ENCODE measurements around the gene MRTFA. TPM values are rescaled to one million over a fixed set of nuclear protein-coding genes. Genes with fewer than 3 reads are reported as not detected.
"Not testable (repeated sequence)": the region's sequence is repeated elsewhere in the genome, so short reads cannot be mapped to it uniquely, and the experiment has no call there.

MRTFA gene
- total RNA-seq, 4 donors from 2014 or later: 36.3 to 98.2 (median 78.1) TPM

DNA sequence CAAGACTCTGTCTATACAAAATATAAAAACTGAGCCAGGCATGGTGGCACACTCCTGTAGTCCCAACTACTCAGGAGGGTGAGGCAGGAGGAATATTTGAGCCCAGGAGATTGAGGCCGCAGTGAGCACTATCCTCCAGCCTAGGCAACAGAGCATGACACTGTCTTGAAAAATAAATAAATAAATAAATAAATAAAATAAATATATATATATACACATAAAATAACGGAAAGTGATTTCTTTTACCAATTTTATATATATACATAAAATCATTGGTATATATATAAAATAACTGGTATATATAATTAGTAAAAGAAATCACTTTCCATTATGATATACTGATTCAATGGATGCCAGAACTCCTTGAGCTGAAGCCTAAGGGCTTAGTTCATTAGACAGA is 91.8 kb downstream of the MRTFA start:
- DNase-seq: no peak
- Histone ChIP-seq H3K4me1 (no peaks in the 10 kb centered on the region), H3K36me3 (peaks cover 0 to 5% (median 0%) of the 10 kb centered on the region in 3 donors), H3K4me3 (no peak overlapping the region), H3K9me3 (no peaks in the 10 kb centered on the region), H3K27ac (no peak overlapping the region), H3K27me3 (no peaks in the 10 kb centered on the region)
- TF ChIP-seq, protein P1, sequence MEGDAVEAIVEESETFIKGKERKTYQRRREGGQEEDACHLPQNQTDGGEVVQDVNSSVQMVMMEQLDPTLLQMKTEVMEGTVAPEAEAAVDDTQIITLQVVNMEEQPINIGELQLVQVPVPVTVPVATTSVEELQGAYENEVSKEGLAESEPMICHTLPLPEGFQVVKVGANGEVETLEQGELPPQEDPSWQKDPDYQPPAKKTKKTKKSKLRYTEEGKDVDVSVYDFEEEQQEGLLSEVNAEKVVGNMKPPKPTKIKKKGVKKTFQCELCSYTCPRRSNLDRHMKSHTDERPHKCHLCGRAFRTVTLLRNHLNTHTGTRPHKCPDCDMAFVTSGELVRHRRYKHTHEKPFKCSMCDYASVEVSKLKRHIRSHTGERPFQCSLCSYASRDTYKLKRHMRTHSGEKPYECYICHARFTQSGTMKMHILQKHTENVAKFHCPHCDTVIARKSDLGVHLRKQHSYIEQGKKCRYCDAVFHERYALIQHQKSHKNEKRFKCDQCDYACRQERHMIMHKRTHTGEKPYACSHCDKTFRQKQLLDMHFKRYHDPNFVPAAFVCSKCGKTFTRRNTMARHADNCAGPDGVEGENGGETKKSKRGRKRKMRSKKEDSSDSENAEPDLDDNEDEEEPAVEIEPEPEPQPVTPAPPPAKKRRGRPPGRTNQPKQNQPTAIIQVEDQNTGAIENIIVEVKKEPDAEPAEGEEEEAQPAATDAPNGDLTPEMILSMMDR (IDR thresholded peaks at IDR 0.05): no peak
- no peak for TF ChIP-seq POLR2A (IDR thresholded peaks at IDR 0.05)

GRCh38 chr22:40542821-40543540 is 93.5 kb downstream of the MRTFA start:
- Histone ChIP-seq H3K36me3 (peaks cover 0 to 5% (median 0%) of the 10 kb centered on the region in 3 donors), H3K9me3 (no peaks in the 10 kb centered on the region), H3K4me3 (no peak overlapping the region), H3K27ac (no peak overlapping the region), H3K4me1 (no peaks in the 10 kb centered on the region), H3K27me3 (no peaks in the 10 kb centered on the region)
- TF ChIP-seq, protein P1 (IDR thresholded peaks at IDR 0.05): no peak
- TF ChIP-seq POLR2A (IDR thresholded peaks at IDR 0.05): no peak
- no peak for DNase-seq

GRCh38 chr22:40541300-40541699 is 95.2 kb downstream of the MRTFA start:
- no peaks in the 10 kb centered on the region for H3K4me1 ChIP-seq
- no peak for DNase-seq

DNA sequence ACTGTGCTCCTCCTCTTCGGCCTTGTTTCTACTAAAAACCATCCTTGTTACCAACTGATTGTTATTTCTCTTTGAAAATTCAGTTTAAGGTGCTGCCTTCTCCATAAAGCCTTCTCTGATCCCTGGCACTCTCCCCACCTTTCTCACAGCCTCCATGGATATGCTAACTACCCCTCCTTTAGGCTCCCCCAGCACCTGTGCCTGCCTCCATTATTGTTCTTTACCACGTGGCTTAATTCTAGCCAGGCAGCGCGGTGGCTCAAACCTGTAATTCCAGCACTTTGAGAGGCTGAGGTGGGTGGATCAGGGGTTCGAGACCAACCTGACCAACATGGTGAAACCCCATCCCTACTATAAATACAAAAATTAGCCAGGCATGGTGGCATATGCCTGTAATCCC is 96.3 kb downstream of the MRTFA start:
- DNase-seq: no peak
- Histone ChIP-seq H3K27me3 (no peaks in the 10 kb centered on the region), H3K4me3 (no peak overlapping the region), H3K27ac (no peak overlapping the region), H3K4me1 (no peaks in the 10 kb centered on the region), H3K36me3 (no peaks in the 10 kb centered on the region), H3K9me3 (no peaks in the 10 kb centered on the region)
- TF ChIP-seq, protein P1 (IDR thresholded peaks at IDR 0.05): no peak
- no peak for TF ChIP-seq POLR2A (IDR thresholded peaks at IDR 0.05)

More at GRCh38 chr22:40541300-40541699, 95.2 kb downstream of the MRTFA start:
- TF ChIP-seq, protein P1 (IDR thresholded peaks at IDR 0.05): no peak
- no peak for TF ChIP-seq POLR2A (IDR thresholded peaks at IDR 0.05)
- Histone ChIP-seq H3K36me3 (no peaks in the 10 kb centered on the region), H3K27me3 (no peaks in the 10 kb centered on the region), H3K9me3 (no peaks in the 10 kb centered on the region), H3K27ac (no peak overlapping the region), H3K4me3 (no peak overlapping the region)

- H3K27me3 ChIP-seq, H3K36me3 ChIP-seq, H3K4me3 ChIP-seq, H3K9me3 ChIP-seq, H3K27ac ChIP-seq, H3K4me1 ChIP-seq, DNase-seq: not testable (repeated sequence)
Measured at GRCh38 chr22:40536149-40536548, 100.4 kb downstream of the MRTFA start.

- TF ChIP-seq POLR2A (IDR thresholded peaks at IDR 0.05): no peak
- TF ChIP-seq, protein P1 (IDR thresholded peaks at IDR 0.05): no peak
- Histone ChIP-seq H3K4me3 (no peak overlapping the region), H3K4me1 (peaks cover 0 to 7% (median 3%) of the 10 kb centered on the region in 4 donors), H3K27ac (peak overlapping the region in 1 of 4 donors; percentile 7), H3K27me3 (no peaks in the 10 kb centered on the region), H3K36me3 (no peaks in the 10 kb centered on the region), H3K9me3 (no peaks in the 10 kb centered on the region)
- no peak for DNase-seq
Measured at GRCh38 chr22:40535642-40536041, 100.9 kb downstream of the MRTFA start.
